Brain microvascular endothelial cell (primary cell): ENCODE data around the gene BAIAP3.
A peak's percentile ranks its signal among the peaks of the same experiment; 100 is the strongest.

ENCODE experiments used
- DNase-seq: peaks from one replicate; pipeline ENCODE4 v3.0.0-alpha.2; 2020
- H3K27ac ChIP-seq: fragments of 250-450 bp; sonication (Bioruptor Pico); 2 replicates; pipeline ENCODE4 v1.5.1; 2020; ENCODE audit warnings: mild to moderate bottlenecking, moderate library complexity
- H3K27me3 ChIP-seq: fragments of 250-450 bp; sonication (Bioruptor Pico); replicated peaks from 2 replicates; pipeline ENCODE4 v1.5.1; 2020; ENCODE audit warnings: mild to moderate bottlenecking
- H3K36me3 ChIP-seq: fragments of 250-450 bp; sonication (Bioruptor Pico); replicated peaks from 2 replicates; pipeline ENCODE4 v1.5.1; 2020; ENCODE audit warnings: mild to moderate bottlenecking
- H3K4me3 ChIP-seq: 2 replicates; pipeline ENCODE4 v1.5.1; 2011; ENCODE audit warnings: low read depth, mild to moderate bottlenecking, control low read depth, low read length, moderate library complexity
- CTCF ChIP-seq: IDR thresholded peaks from 2 replicates; pipeline ENCODE4 v1.5.1; 2011; ENCODE audit warnings: low read depth, mild to moderate bottlenecking, moderate library complexity, low read length, control low read depth, inconsistent platforms; ENCODE audit errors: missing control alignments
- in situ Hi-C: cut with HindIII; loops from 2 replicates; pipeline ENCODE4 v1.10.0; 2017; ENCODE audit warnings: low sequenced_read_pairs, low pct_ligation_motif_present

Gene BAIAP3

GRCh38 chr16:1351582-1352362 is 18.3 kb downstream of the BAIAP3 start, which contains the start of the genes GNPTG and TSR3:
TSS of gene GNPTG (plus strand) at chr16:1351931. CDS start at chr16:1351966, 35 bp downstream.
TSS of gene TSR3 (minus strand) at chr16:1351878. CDS start at chr16:1351804, 74 bp downstream.
- no peak for TF ChIP-seq CTCF
- Histone ChIP-seq H3K27me3 (no peaks in the 10 kb centered on the region), H3K4me3 (peak within 1 kb of the TSS; percentile 81), H3K27ac (peak within 1 kb of the TSS; percentile 29), H3K36me3 (peaks cover 17% of the 10 kb centered on the region)
- in situ Hi-C loops: no loop called here
- peak; percentile 60 for DNase-seq

GRCh38 chr16:1354815-1355540 is 21.5 kb downstream of the BAIAP3 start:
- no peak for TF ChIP-seq CTCF
- in situ Hi-C loops: no loop called here
- Histone ChIP-seq H3K4me3 (no peak overlapping the region), H3K27me3 (no peaks in the 10 kb centered on the region), H3K36me3 (peaks cover 3% of the 10 kb centered on the region), H3K27ac (no peak overlapping the region)
- DNase-seq: no peak

GRCh38 chr16:1355591-1355990 is 22.1 kb downstream of the BAIAP3 start:
- Histone ChIP-seq H3K27me3 (no peaks in the 10 kb centered on the region), H3K36me3 (peaks cover 3% of the 10 kb centered on the region), H3K4me3 (no peak overlapping the region), H3K27ac (no peak overlapping the region)
- no peak for DNase-seq
- no peak for TF ChIP-seq CTCF
- in situ Hi-C loops: no loop called here

GRCh38 chr16:1356061-1356900 is 22.8 kb downstream of the BAIAP3 start:
- Histone ChIP-seq H3K36me3 (peaks cover 3% of the 10 kb centered on the region), H3K4me3 (no peak overlapping the region), H3K27ac (no peak overlapping the region), H3K27me3 (no peaks in the 10 kb centered on the region)
- no peak for DNase-seq
- TF ChIP-seq CTCF: no peak
- in situ Hi-C loops: no loop called here

- Histone ChIP-seq H3K36me3 (peaks cover 18% of the 10 kb centered on the region), H3K27ac (no peak overlapping the region), H3K27me3 (no peaks in the 10 kb centered on the region), H3K4me3 (no peak overlapping the region)
- DNase-seq: peak; percentile 15
- no peak for TF ChIP-seq CTCF
- in situ Hi-C loops: no loop called here
Observed at GRCh38 chr16:1357906-1358566, 24.6 kb downstream of the BAIAP3 start.
